Thyroid gland (tissue), 4 donors: ENCODE results near the gene TBL1Y.

ENCODE experiments used
- POLR2A ChIP-seq, 2 donors: fragments of 450-650 bp; IDR thresholded peaks; one replicate each; pipeline ENCODE4 v1.6.1; 2017; ENCODE audit warnings: antibody characterized with exemption in 2 of 2, mild to moderate bottlenecking in 2 of 2, moderate library complexity in 1 of 2
- TF ChIP-seq, protein P1 (sequence below), 6 experiments: fragments of 200-600 bp in 3 of 6; fragments of 450-650 bp in 3 of 6; sonication (generic) in 3 of 6; IDR thresholded peaks; one replicate each; pipeline ENCODE4 v1.5.1; 2016 to 2019; ENCODE audit warnings: antibody characterized with exemption in 6 of 6, mild to moderate bottlenecking in 2 of 6, inconsistent platforms in 1 of 6, moderate library complexity in 1 of 6

DNA sequence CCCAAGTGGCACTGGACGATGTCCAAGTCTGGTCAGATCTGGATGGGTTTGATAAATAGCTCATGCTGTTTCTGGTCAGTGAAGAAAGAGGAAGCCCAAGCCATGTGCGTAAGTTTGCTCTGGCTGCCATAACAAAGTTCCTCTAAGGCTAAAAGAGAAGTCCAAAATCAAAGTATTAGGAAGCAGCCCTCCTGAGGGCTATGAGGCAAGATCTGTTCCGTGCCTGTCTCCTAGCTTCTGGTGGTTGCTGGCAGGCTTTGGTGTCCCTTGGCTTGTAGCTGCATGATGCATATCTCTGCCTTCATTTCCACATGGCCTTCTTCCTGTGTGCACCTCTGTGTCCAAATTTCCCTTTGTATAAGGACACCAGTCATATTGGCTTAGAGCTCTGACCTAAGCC is 81.5 kb downstream of the TBL1Y start:
- TF ChIP-seq, protein P1, sequence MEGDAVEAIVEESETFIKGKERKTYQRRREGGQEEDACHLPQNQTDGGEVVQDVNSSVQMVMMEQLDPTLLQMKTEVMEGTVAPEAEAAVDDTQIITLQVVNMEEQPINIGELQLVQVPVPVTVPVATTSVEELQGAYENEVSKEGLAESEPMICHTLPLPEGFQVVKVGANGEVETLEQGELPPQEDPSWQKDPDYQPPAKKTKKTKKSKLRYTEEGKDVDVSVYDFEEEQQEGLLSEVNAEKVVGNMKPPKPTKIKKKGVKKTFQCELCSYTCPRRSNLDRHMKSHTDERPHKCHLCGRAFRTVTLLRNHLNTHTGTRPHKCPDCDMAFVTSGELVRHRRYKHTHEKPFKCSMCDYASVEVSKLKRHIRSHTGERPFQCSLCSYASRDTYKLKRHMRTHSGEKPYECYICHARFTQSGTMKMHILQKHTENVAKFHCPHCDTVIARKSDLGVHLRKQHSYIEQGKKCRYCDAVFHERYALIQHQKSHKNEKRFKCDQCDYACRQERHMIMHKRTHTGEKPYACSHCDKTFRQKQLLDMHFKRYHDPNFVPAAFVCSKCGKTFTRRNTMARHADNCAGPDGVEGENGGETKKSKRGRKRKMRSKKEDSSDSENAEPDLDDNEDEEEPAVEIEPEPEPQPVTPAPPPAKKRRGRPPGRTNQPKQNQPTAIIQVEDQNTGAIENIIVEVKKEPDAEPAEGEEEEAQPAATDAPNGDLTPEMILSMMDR (IDR thresholded peaks at IDR 0.05): no peak
- no peak for TF ChIP-seq POLR2A (IDR thresholded peaks at IDR 0.05)
